GM10847 (cell line): ENCODE measurements around the gene TMEM255A.

Experiments
- POLR2A ChIP-seq: IDR thresholded peaks from 2 replicates; pipeline ENCODE4 v1.6.1; 2011; ENCODE audit not compliant: insufficient read length; ENCODE audit errors: extremely low read depth

TMEM255A gene

DNA sequence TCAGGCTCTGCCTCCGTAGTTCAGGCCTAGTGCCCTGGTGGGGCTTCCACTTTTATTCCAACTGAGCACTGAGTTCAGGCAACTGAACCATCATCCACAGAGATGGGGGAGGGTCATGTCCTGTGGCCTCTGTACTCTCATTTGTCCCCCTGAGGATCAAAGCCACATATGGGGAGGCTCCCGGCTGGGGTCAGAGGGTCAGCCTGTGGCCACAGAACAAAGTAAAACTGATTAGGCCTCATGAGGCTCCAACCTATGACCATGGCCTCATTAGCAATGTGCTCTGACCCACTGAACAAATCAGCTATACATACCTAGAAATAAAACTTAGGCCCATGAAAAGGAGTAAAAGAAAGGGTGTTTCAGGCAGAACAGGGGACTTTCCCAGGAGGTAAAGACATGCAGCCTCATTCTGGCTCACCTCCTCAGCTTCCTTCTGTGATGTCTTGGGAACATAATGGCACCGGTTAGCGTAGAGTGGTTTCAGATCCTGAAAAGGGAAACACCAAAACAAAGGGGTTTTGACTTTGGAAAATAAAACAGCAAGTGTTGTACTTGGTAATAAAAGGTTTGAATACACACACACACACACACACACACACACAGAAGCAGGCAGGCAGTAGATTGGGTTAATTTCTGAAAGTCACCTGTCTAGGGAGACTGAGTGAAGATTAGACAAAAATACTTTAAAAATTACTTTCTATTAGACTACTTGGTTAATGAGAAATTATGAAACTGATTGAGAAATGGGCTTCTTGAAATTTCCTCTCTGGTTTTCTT is 24.3 kb downstream of the TMEM255A start:
- no peak for TF ChIP-seq POLR2A

DNA sequence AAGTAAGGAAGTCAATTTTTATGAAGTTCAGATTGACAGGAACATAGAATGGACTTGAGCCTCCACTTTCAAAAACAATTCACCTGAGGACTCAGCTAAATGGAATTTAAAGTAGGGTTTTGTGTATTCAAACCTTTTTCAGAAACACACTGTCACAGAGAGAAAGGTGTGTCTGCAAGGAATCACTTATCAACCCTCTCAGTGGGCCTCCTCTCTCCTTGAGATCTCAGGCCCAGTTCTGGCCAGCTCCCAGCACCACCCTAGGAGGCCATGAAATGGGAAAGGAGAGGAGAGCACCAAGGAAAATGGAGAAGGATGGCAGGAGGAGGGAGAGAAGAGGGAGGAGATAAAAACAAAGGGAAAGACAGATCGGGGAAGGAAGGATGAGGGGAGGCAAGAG is 28.6 kb downstream of the TMEM255A start:
- no peak for TF ChIP-seq POLR2A

DNA sequence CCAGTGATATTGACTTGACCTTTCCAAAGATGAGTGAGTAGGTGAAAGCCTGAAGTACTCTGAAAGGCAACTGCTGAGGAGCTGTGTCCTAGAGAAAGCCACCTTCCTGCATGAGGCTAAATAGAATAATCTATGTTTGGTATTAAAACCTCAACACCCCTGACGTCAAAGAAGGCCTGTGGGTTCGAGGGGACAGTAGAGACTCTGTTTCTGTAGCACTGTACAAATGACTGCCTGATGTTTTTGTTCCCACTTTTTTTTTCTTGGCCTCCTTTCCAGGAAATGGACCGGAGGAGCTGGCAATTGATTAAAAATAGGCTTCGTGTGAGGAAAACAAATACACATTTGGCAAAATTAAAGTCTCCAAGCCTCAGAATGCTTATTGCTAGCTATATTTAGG is 29.5 kb downstream of the TMEM255A start:
- TF ChIP-seq POLR2A, result no peak

DNA sequence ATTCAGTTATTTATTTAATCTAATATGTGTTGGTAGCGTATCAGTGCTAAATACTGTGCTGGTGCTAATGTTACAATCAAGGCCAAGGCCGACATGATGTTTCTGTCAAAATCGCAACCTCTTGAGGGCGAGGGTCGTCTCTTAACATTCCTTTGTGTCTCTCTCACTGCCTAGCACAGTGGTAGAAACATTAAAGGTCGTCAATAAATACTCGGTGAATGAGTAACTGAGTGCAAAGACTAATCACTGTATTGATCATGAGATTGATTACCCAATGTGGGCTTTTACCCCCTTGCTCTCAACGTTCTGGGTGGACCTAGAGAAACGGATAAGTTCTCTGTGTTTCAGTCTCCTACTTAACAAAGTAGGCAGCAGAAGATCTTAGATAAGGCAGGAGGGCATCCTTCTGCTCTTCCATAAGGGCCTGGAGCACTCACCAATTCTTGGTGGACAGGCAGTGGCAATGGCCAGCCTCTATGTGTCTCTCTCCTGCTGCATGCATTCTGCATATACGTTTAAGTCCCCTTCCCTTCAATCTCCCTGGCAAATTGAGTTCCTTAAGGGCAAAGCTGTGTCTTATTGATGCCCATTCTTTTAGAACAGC is 30.1 kb downstream of the TMEM255A start:
- TF ChIP-seq POLR2A, result no peak

DNA sequence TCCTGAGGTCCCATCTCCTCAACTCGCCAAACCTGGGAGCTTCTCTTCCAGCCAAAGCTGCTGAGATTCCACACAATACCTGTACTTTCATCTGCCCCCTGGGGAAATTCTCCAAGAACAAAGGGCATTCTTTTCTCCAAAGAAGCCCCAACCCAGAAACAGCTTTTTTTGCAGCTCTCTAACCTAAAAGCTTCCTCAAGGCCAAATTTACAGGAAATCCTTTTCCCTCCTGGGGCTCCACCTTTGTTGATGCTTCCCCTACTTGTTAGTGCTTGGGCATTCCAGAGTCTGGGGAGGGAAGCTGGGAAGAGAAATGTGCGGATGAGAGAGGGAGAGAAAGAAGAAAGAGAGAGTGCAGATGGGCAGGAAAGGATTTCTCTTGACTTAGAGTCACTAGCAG is 36.3 kb downstream of the TMEM255A start:
- no peak for TF ChIP-seq POLR2A

DNA sequence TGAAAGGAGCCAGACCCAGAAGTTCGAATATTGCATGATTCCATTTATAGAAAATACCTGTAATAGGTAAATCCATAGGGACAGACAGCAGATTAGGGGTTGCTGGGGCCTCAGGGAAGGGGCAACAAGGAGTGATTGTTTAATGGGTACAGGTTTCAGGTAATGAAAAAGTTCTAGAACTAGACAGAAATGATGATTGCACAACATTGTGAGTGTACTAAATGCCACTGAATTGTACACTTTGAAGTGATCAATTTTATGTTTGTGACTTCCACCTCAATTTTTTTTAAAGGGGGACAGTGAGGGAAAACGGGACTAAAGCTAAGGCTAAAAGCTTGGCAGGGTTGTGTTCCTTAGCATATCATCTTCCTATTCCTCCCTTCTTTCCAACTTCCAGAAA is 37.1 kb downstream of the TMEM255A start:
- no peak for TF ChIP-seq POLR2A

DNA sequence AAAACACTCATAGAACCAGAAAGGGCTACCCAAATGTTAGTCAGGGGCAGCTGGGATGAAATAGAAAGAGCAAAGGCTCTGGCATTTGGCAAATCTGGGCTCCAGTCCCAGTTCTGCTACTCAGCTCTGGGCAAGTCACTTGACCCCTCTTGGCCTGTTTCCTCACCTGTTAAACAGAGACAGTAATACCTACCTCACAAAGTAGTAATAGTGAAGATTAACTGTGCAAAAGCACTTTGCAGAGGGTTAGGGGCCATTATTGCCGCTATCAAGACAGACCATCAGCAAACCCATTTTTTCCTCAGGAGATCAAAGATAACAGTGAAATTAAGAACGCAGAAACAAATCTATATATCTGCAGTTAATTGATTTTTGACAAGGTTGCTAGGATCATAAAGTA is 40.0 kb downstream of the TMEM255A start:
- TF ChIP-seq POLR2A, result no peak

DNA sequence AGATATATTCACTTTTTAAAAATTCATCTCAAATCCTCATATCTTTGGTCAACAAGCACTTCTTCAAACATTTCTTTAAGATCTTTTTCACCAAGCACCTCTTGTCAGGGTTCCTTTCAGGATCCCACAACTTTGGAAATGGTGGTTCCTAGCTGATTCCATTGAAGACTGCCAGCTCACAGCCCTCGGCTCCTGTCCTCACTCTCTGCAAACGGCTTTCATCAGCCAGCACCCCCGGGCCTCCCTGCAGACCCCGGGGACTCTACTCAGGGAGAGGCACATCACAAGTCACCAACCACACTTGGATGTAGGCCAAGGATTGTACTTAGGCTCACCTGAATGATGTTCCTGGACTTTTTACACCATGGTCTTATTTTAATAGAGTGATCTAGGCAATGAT is 40.7 kb downstream of the TMEM255A start:
- TF ChIP-seq POLR2A, result no peak

DNA sequence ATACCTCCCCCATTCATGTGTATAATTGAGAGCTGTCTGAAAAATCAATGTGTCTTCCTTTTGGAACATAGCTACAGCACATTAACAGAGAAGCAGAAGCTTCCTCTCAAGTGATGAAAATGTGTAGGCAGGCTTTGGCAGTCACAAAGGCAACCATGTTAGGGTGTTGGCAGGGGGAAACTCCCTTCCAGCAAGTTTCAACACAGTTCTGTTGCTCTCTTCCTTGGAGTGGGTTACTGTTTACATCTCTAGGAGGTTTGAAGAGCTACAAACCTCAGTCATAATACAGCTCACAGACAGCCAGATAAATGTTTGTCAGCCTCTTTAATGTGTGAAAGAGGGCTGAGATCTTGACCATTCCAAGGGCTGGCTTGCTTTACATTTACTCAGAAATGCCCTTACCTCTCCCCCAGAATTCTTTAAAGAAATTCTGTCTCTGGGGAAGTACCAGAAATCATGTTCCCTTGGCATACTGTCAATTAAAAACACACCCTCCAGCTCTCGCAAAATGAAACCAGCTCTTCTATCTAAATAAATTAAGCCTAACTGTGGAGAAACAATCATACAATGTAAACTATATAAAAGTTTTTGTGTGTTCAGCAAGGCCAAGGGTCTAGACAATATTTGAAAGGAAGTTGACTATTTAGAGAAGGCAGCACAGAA is 41.8 kb downstream of the TMEM255A start:
- TF ChIP-seq POLR2A, result no peak

DNA sequence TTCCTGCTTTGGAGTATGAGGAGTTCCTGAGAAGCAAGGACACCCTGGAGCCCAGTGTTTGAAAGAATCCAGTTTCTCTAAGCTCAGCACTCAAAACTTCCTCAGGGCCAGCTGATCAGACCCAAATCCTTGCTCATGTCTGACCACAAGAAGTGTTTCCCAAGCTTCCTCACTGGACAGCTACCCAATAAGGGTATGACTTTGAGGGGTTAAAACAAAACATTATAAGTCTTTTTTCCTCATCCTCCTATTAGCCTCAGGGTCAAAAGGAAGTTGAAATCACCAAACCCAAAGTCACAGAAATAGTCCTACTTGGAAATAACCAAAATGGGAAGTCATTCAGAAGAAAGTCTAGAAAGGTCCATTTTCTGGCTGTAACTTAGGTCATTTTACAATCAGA is 46.9 kb downstream of the TMEM255A start:
- TF ChIP-seq POLR2A, result no peak

DNA sequence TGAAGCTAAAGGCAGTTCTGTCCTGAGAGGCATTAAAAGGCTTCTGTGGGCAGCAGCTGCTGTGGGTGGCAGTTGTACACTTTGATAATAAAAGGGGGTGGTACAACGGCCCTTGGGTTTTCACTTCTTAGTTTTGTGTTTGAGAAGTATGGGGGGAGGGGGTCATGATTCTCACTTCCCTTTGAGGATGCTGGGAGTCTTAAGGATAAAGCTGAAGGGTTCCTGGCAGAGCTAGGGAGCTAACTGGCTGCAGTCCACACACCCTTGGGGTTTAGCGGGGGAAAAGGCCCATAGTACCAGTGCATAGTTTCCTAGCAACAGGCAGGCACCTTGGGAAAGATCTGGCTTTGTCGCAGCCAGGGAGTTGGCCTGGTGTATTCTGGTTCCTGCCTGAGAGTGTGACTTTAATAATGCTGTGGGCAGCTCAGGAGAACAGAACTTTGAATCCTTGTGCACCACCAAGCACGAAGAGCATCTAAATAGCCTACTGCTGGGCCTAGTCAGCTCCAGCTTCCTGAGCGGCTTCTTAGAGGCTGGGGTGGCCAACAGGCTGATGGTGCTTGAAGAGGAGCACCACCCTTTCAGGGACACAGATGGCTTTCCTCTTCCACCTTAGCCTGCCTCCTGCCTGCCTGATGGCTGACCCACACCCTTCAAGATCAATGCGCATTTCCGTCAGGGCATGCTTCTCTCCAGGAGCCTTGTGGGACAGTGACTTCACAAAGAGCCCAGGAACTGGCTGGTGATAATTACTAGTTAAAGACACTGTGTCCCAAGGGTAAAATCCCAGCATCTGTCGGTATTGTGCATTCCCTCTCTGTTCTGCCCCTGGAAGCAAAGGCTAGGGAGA is 48.2 kb downstream of the TMEM255A start:
- TF ChIP-seq POLR2A, result no peak

DNA sequence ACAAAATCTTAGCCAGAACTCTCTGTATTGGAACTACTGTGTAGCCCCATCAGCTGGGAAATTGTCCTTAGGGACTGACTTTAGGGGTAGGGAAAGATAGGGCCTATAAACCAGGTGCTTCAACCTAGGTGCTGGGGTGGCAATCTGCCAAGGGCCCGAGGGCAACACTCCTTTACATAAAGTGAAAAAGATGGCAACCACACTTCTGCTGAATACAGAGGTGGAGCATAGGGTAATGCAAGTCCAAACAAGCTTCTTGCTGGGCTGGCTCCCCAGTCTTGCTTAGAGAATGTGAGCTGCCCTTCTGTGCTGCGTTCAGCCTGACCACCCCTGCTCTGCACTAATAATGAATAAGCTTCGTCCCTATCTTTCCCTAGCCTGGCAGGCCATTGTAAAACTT is 50.9 kb downstream of the TMEM255A start:
- no peak for TF ChIP-seq POLR2A

DNA sequence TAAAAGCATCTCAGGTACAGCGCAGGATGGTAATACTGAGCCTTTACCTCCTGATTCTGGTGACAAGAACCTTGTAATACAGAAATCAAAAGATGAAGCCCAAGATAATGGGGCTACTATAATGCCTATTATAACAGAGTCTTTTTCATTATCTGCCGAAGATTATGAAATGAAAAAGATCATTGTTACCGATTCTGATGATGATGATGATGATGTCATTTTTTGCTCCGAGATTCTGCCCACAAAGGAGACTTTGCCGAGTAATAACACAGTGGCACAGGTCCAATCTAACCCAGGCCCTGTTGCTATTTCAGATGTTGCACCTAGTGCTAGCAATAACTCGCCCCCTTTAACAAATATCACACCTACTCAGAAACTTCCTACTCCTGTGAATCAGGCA is 57.5 kb downstream of the TMEM255A start:
- TF ChIP-seq POLR2A, result no peak

DNA sequence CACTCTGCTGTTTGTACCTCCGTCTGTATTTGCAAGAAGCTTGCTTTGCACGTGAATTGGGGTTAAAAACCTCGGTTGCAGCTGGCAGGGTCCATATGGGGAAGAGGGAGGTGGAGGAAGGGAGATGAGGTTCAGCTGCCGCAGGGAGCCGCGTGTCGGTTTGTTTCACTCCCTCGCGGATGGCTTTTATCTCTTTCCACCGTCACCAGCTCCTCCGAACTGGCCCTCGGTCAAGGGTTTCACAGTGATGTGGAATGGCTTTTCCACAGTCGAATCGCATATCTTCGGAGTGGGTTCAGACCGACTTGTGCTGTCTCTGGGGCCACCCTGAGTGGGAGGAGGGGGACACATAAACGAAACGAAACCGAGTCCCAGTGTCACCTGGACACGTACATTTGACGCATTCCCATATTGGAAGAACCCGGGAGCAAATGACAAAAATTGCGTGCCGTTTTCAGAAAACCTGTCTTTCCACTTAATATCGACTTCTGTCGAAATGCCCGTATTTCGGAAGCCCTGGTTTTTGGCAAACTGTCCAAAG is 59.7 kb downstream of the TMEM255A start:
- no peak for TF ChIP-seq POLR2A
